OCI-LY7 (cell line): ENCODE results near the gene TNPO2. TPM values are rescaled to one million over a fixed set of nuclear protein-coding genes. Genes with fewer than 3 reads are reported as not detected.

Experiments used
- BruUV-seq: library from RNA; stranded (reverse); fragments of 400-500 nt; replicated peaks from 2 replicates; lab custom pipeline; 2021; lab: Mats Ljungman, UMichigan
- CTCF ChIA-PET: fragments of 300-600 bp; sonication (Branson Sonifier 250); formaldehyde crosslinking; loops from one replicate; lab custom pipeline; 2022; ENCODE audit warnings: antibody characterized with exemption; ENCODE audit not compliant: unreplicated experiment; lab: Charles Lee
- POLR2A ChIA-PET: fragments of 300-600 bp; sonication (Branson Sonifier 250); formaldehyde crosslinking; loops from one replicate; lab custom pipeline; 2022; ENCODE audit warnings: antibody characterized with exemption; lab: Charles Lee
- DNase-seq: peaks from one replicate; pipeline ENCODE4 v3.0.0-alpha.2; 2015; ENCODE audit warnings: low spot score
- H2AFZ ChIP-seq: fragments of 200-600 bp; sonication (generic), shearing (Covaris generic); 2 replicates; pipeline ENCODE4 v1.6.1; 2014; ENCODE audit warnings: mild to moderate bottlenecking, antibody characterized with exemption, low read length, moderate library complexity
- H3K27ac ChIP-seq: fragments of 200-600 bp; sonication (generic); 2 replicates; pipeline ENCODE4 v1.5.1; 2014; ENCODE audit warnings: mixed run types, low read depth, mild to moderate bottlenecking, moderate library complexity, low read length, inconsistent platforms; ENCODE audit not compliant: poor library complexity, severe bottlenecking
- H3K36me3 ChIP-seq: fragments of 200-600 bp; sonication (generic); 2 replicates; pipeline ENCODE4 v1.6.1; 2014; ENCODE audit warnings: mild to moderate bottlenecking, antibody characterized with exemption, low read length, moderate library complexity, mixed read lengths; ENCODE audit not compliant: insufficient read depth
- H3K4me1 ChIP-seq: fragments of 200-600 bp; sonication (generic); 2 replicates; pipeline ENCODE4 v1.5.1; 2014; ENCODE audit warnings: mild to moderate bottlenecking, low read length; ENCODE audit not compliant: insufficient read depth, poor library complexity, severe bottlenecking
- H3K4me2 ChIP-seq: fragments of 200-600 bp; sonication (generic); 2 replicates; pipeline ENCODE4 v1.6.1; 2014; ENCODE audit warnings: mild to moderate bottlenecking, low read length
- H3K4me3 ChIP-seq: fragments of 200-600 bp; sonication (generic); 2 replicates; pipeline ENCODE4 v1.5.1; 2014; ENCODE audit warnings: mild to moderate bottlenecking, low read depth, low read length; ENCODE audit not compliant: poor library complexity, severe bottlenecking
- H3K79me2 ChIP-seq: fragments of 200-600 bp; sonication (generic); 2 replicates; pipeline ENCODE4 v1.6.1; 2016; ENCODE audit warnings: low read depth, mild to moderate bottlenecking, low read length, moderate library complexity, mixed read lengths; ENCODE audit not compliant: insufficient read depth
- H3K9me2 ChIP-seq: fragments of 200-600 bp; sonication (generic); 2 replicates; pipeline ENCODE4 v1.6.1; 2016; ENCODE audit warnings: mild to moderate bottlenecking, low read length, mixed read lengths; ENCODE audit not compliant: insufficient read depth
- H3K9me3 ChIP-seq: fragments of 200-600 bp; sonication (generic); 2 replicates; pipeline ENCODE4 v1.6.1; 2014; ENCODE audit warnings: mild to moderate bottlenecking, mixed run types, low read length, mixed read lengths
- H4K20me1 ChIP-seq: fragments of 200-600 bp; sonication (generic); 2 replicates; pipeline ENCODE4 v1.6.1; 2014; ENCODE audit warnings: mild to moderate bottlenecking, antibody characterized with exemption, low read length, moderate library complexity, mixed read lengths; ENCODE audit not compliant: insufficient read depth
- EZH2phosphoT487 ChIP-seq: fragments of 200-600 bp; sonication (generic); IDR thresholded peaks from 2 replicates; pipeline ENCODE4 v1.6.1; 2018; ENCODE audit warnings: low read depth, borderline replicate concordance, mild to moderate bottlenecking, mixed run types, antibody characterized with exemption, low read length, moderate library complexity, mixed read lengths
- intact Hi-C: fragments of 100-400 bp; cut with micrococcal nuclease; formaldehyde crosslinking; loops from one replicate; pipeline ENCODE4 v1.10.0; 2022; ENCODE audit not compliant: unreplicated experiment
- total RNA-seq, 2 experiments: library from RNA; depleted of rRNA in 1 of 2; stranded (reverse); fragments of >200 nt in 1 of 2; shearing (Covaris generic) in 1 of 2; gene quantifications; 2 replicates each; pipeline ENCODE4 v1.2.3, GENCODE V29; 2014 to 2022
- TF ChIP-seq, protein P1 (sequence below): fragments of 200-600 bp; sonication (generic); conservative IDR thresholded peaks from 2 replicates; pipeline ENCODE4 v1.5.1; 2014; ENCODE audit warnings: mild to moderate bottlenecking, antibody characterized with exemption, low read length, moderate library complexity, mixed read lengths

TNPO2 gene
- total RNA-seq, 2 experiments from 2014 or later: 47.3 to 120 TPM

DNA sequence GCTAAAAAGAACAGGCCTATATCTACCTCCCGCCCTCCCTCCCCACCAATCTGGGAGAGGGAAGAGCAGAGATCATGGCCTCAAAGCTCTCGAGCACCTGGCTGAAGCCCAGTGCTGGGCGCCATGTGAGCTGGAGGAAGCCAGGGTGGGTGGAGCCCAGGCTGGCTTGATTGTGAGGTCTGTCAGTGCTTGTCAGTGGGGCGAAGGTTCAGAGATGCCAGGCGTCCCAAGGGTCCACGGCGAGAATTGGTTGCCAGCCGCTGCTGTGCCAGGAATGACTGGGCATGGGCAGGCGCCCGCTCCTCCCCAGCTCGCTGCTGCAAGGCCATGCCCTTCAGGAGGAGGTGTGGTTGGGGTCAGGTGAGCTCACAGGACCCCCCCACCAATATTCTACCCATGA, 39.4 kb upstream of the TNPO2 start:
- H3K4me1 ChIP-seq: no peaks in the 10 kb centered on the region
- no peaks in the 10 kb centered on the region for H3K36me3 ChIP-seq
- no TSS peak for BruUV-seq
- ChIA-PET POLR2A (no interaction called here), CTCF (interaction anchor here (0.6 kb wide), 1 partner anchor 102 kb away, joined by 3 read pairs; no protein-coding TSS in a partner anchor)
- no peak overlapping the region for H3K4me2 ChIP-seq
- no peak overlapping the region for H3K4me3 ChIP-seq
- H3K9me3 ChIP-seq: no peaks in the 10 kb centered on the region
- no peak overlapping the region for H2AFZ ChIP-seq
- H3K79me2 ChIP-seq: no peaks in the 10 kb centered on the region
- no peaks in the 10 kb centered on the region for H4K20me1 ChIP-seq
- no peak for DNase-seq
- no peak for TF ChIP-seq EZH2phosphoT487
- TF ChIP-seq, protein P1, sequence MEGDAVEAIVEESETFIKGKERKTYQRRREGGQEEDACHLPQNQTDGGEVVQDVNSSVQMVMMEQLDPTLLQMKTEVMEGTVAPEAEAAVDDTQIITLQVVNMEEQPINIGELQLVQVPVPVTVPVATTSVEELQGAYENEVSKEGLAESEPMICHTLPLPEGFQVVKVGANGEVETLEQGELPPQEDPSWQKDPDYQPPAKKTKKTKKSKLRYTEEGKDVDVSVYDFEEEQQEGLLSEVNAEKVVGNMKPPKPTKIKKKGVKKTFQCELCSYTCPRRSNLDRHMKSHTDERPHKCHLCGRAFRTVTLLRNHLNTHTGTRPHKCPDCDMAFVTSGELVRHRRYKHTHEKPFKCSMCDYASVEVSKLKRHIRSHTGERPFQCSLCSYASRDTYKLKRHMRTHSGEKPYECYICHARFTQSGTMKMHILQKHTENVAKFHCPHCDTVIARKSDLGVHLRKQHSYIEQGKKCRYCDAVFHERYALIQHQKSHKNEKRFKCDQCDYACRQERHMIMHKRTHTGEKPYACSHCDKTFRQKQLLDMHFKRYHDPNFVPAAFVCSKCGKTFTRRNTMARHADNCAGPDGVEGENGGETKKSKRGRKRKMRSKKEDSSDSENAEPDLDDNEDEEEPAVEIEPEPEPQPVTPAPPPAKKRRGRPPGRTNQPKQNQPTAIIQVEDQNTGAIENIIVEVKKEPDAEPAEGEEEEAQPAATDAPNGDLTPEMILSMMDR: no peak
- no peak overlapping the region for H3K27ac ChIP-seq
- intact Hi-C loops: no loop called here
- H3K9me2 ChIP-seq: no peaks in the 10 kb centered on the region

DNA sequence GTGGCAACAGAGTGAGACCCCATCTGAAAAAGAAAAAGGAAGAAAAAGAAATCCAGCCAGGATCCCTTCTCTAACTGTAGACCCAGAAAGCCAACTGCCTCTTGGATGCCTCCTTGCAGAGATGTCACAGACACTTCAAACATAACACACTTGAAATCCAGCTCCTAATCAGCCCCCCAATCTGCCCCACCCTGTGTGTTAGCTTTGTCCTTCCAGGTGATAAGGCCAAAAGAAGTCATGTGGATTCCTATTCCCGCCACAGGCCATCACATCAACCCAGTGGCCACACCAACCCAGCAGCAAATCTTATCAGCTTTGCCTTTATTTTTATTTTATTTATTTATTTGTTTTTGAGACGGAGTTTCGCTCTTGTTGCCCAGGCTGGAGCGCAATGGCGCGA, 36.0 kb upstream of the TNPO2 start:
- TF ChIP-seq EZH2phosphoT487: no peak
- TF ChIP-seq, protein P1: no peak
- H4K20me1 ChIP-seq: no peaks in the 10 kb centered on the region
- H3K9me3 ChIP-seq: no peaks in the 10 kb centered on the region
- no peak for DNase-seq
- no TSS peak for BruUV-seq
- H2AFZ ChIP-seq: no peak overlapping the region
- no peak overlapping the region for H3K4me2 ChIP-seq
- no peak overlapping the region for H3K4me3 ChIP-seq
- no peaks in the 10 kb centered on the region for H3K9me2 ChIP-seq
- no peak overlapping the region for H3K27ac ChIP-seq
- no peaks in the 10 kb centered on the region for H3K79me2 ChIP-seq
- intact Hi-C loops: loop anchor here (1.0 kb wide), 1 partner anchor 37 kb away; no protein-coding TSS in a partner anchor
- ChIA-PET CTCF (no interaction called here), POLR2A (interaction anchor here (0.6 kb wide), 1 partner anchor 874 kb away, joined by 4 read pairs; no protein-coding TSS in a partner anchor)
- no peaks in the 10 kb centered on the region for H3K4me1 ChIP-seq
- H3K36me3 ChIP-seq: no peaks in the 10 kb centered on the region

DNA sequence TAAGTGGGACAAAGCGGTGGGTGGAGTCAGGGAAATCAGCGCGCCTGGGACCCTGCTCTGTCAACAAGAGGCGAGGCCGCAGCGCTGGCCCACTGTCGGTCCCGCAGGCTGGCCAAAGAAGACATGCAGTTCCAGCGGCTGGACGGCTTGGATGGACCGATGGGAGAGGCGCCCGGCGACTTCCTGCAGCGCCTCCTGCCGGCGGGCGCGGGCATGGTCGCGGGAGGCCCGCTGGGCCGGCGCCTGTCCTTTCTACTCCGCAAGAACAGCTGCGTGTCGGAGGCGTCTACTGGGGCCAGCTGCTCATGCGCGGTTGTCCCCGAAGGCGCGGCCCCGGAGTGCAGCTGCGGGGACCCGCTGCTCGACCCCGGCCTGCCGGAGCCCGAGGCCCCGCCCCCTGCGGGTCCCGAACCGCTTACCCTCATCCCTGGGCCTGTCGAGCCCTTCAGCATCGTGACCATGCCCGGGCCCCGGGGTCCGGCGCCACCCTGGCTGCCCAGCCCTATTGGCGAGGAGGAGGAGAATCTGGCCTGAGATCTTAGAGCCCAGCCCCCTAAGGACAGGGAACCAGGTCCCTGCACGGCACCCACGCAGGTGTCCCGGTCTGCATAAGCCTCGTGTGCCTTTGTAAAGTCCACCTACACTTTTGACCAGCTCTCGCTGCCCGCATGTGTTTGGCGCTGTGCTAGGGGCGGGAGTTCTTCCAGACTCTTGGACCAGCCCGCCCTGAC, 34.0 kb upstream of the TNPO2 start:
- CTCF ChIA-PET: no interaction called here
- no peak overlapping the region for H3K4me2 ChIP-seq

More for the DNA sequence above, 34.0 kb upstream of the TNPO2 start:
- no peaks in the 10 kb centered on the region for H3K9me3 ChIP-seq
- H3K79me2 ChIP-seq: no peaks in the 10 kb centered on the region
- no TSS peak for BruUV-seq
- H3K27ac ChIP-seq: no peak overlapping the region
- POLR2A ChIA-PET: no interaction called here
- H3K4me1 ChIP-seq: no peaks in the 10 kb centered on the region
- intact Hi-C loops: loop anchor here (2.0 kb wide), 1 partner anchor 41 kb away; no protein-coding TSS in a partner anchor
- TF ChIP-seq, protein P1: peak; percentile 82
- no peak for TF ChIP-seq EZH2phosphoT487
- H2AFZ ChIP-seq: no peak overlapping the region
- no peaks in the 10 kb centered on the region for H3K36me3 ChIP-seq
- no peaks in the 10 kb centered on the region for H3K9me2 ChIP-seq
- peak; percentile 35 for DNase-seq
- H4K20me1 ChIP-seq: no peaks in the 10 kb centered on the region
- H3K4me3 ChIP-seq: no peak overlapping the region
